ENCODE measurements around the gene SLC9A4.

Gene SLC9A4

DNA sequence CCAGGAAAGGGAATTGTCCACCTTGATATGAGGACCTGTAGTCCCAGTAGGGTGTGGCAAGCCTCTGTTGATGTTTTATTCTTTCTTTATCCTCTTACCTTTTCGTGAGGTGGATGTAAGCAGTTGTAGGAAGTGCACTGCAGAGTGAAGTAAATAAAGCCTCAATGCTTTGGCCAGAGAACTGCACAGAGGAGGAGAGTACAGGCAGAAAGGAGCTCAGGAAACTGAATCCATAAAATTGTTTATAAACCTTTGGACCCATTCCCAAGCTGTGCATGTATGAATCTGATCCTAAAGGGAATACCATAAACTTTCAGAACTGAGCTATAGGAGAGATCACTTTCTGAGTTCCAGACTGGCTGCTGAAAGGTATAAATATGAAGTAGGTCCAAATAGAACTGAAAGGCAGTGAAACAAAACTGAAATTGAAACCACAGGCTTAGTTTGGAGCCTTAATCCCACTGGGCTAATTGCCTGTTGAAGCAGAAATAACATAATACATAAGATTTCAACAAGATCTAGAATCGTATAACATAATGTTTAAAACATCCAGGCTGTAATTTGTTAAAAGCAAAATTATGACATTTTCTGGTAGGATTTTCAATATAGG is 17.9 kb upstream of the SLC9A4 start:
- no peak for DNase-seq (ENCODE audit: low read depth in 2 of 2)

- no peak for DNase-seq (ENCODE audit: low read depth in 2 of 2)
Measured at GRCh38 chr2:102460467-102460866, 12.6 kb upstream of the SLC9A4 start.

GRCh38 chr2:102461188-102461587 is 11.8 kb upstream of the SLC9A4 start:
- DNase-seq (ENCODE audit: low read depth in 2 of 2), result no peak

DNA sequence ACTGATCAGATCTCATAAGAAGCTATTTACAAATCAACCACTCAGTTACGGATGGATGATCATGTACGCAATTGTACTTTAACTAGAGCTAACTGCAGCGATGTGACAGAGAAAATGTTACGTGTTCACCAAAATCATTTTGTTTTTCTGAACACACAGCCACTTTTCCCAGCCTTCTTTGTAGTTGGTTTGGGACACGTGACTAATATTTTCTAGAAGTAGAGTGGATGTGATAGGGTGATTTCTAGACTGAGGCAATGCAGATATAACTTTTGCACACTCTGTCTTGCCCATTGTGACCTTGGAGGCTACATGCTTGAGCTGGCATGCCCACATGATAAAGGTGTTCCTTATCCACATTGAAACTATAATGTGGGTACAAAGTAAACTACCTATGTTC is 9.9 kb upstream of the SLC9A4 start:
- no peak for DNase-seq (ENCODE audit: low read depth in 2 of 2)

DNA sequence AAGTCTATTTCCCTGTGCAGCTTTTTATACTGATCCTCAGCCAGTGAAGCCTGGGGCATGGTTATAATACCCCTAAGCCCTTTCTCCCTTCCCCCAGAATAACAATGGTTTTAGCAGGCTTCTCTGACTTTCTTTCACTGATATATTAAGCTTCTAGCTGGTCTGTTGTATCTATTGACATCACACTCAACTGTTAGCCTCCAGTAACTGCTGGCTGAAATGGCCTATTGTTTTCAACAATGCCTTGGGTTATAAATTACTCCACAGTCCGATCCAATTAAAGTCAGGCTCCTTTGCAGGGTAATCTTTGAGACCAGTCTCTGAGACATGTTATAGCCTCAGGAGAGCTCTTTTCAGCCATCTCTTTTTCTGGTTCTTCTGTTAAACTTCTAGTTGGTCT is 2.9 kb upstream of the SLC9A4 start:
- DNase-seq (ENCODE audit: low read depth in 2 of 2), result no peak

GRCh38 chr2:102473631-102474030 is 605 bp downstream of the SLC9A4 start:
- no peak for DNase-seq (ENCODE audit: low read depth in 2 of 2)

DNA sequence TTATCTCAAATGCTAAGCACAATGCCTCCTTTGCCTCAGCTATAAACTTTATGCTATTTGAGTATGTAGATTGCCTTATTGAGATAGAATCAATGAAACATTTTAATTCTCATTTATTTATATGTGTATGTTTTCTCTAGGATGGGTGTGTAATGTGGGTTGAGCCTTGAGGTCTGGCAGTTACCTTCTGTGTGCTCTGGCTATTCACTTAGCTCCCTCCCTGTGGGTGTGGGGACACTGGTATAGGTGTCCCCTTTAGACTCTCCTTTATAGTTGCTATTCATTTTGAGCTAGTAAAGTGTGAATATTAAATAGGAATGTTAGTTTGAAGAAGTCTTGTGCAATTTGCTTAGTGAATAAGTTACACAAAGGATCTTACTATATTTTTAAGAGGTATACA is 1.8 kb downstream of the SLC9A4 start:
- no peak for DNase-seq (ENCODE audit: low read depth in 2 of 2)

GRCh38 chr2:102478686-102479470 is 5.9 kb downstream of the SLC9A4 start:
- no peak for DNase-seq (ENCODE audit: low read depth in 2 of 2)

DNA sequence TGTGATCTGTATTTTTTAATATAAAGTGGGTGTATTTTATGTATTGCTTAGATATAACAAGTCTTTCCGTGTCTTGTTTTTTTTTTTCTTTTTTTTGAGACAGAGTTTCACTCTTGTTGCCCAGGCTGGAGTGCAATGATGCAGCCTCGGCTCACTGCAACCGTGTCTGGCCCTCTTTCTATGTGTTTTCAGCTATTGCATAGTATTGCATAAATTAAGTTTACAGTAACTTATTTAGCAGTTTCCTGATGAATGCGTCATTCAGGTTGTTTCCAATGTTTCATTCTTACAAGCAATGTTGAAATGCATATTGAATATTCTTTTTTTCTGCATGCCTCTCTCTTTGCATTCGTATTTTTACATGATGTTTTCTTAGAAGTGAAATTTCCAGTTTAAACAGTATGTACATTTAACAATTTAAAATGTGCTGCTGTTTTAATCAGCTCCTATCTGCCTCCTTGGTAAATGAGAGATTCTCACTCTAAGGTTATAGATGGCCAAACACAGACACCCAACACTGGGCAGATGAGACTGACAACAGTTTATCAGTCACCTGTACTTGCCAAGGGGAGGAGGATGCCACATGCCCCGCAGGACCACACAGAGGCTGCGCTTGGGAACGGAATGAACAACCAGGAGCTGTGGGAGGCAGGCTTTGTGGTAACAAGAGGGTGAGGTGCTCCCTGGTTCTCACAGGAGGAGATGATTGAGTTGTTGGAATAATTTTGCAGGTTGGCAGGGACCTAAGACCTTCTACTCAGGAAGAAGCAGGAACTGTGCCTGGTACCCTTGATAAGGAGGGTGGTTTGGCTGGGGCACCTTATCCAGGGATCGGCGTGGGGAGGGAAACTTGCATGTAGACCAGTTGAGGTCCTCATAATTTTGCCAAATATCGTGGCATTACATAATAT is 7.5 kb downstream of the SLC9A4 start:
- no peak for DNase-seq (ENCODE audit: low read depth in 2 of 2)

GRCh38 chr2:102481931-102482330 is 8.9 kb downstream of the SLC9A4 start:
- DNase-seq (ENCODE audit: low read depth in 2 of 2), result no peak

- no peak for DNase-seq (ENCODE audit: low read depth in 2 of 2)
Measured at GRCh38 chr2:102483086-102483485, 10.1 kb downstream of the SLC9A4 start.

DNA sequence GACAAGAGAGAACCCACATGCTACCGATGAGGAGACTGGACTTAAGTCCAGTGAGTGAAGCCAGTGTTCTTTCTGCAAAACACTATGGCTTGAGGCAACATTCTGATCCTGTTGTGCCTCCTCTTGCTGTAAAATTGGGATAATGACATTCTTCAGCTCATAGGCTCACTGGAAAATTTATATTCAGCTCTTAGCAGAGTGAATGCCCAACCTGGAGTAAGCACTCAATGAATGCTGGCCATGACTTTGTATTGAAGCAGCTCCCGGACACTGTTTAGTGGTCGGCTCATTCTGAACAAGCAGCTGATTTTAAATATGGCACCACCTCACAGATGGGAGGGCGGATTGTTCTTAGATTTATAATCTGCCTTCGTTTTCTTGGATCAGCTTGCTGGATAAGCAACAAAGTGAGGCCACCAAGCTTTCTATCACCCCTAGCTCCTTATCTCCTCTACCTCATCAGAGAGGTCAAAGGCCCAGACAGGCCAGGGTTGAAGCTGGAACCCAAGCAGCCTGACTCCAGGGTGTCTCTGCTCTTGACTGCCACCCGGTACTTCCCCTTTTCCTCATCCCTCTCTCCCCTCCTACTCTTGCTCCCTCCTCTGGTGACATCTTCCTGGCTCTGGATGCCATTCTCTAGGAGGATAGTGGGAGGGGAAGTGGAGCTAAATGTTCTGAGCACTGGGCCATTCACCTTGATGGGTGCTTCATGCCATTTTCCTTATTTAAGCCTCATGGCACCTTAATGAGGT is 11.5 kb downstream of the SLC9A4 start:
- DNase-seq (ENCODE audit: low read depth in 2 of 2), result no peak

DNA sequence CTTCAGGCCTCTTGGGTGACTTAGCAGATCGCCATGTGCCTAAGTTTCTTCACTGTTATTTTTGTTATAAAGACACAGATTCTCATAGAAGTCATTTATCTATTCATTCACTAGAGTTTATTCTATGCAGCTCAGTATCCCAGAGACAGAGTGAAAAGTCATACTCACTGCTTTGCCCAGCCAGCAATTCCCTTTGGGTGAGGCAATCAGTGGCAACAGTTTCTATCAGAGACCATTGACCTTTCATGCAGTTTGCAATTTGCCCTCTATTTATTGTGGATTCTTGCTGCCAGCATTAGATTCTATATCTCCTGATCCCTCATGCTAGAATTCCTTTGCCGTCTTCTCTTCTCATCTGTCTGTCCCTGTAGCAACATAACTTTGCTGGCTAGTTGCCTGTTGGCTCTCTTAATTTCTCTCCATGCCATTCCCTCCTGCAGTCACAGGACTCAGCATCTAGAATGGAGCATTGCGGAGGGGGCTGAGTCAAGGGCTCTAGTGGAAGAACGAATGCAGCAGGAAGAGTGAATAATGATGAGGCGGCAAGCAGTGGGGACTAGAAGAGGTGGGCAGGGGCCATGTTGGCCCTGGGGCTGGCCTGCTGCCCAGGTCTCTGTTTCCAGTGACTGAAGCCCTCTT is 12.2 kb downstream of the SLC9A4 start:
- no peak for DNase-seq (ENCODE audit: low read depth in 2 of 2)

DNA sequence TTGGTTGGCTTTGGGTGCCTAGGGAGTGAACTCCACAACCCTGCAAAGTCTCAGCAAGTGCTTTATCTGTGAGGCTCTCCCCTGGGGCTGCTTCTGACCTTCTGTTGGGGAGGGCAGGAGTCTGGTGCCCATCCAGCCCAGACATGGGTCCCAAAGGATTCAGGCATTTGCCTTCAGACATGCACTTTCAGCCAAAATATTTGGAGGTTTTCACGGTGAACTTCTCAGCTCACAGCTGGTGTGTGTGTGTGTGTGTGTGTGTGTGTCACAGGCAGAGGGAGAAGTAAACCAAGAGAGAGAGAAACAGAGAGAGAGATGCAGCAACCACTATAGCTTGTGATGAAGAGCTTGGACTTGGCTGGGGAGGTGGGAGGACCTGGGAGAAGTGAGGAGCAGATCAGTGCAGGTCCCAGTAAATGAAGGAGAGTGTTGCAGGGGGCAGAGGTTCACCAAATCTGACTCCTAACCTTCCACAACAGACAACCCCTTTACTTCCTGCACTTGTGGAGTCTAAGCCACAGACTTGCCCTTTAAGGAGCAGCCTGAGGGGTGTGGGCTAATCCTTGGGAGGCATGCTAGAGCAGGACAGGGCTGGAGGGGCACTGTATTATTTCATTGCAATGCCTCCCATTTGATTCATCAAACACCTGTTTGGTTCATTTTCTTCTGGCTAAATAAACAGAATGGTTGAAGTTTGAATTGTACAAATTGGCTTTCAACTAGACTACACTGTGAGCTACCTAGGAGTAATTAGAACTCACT is 14.1 kb downstream of the SLC9A4 start:
- DNase-seq (ENCODE audit: low read depth in 2 of 2), result no peak

GRCh38 chr2:102487761-102488462 is 14.9 kb downstream of the SLC9A4 start:
- DNase-seq (ENCODE audit: low read depth in 2 of 2), result no peak

DNA sequence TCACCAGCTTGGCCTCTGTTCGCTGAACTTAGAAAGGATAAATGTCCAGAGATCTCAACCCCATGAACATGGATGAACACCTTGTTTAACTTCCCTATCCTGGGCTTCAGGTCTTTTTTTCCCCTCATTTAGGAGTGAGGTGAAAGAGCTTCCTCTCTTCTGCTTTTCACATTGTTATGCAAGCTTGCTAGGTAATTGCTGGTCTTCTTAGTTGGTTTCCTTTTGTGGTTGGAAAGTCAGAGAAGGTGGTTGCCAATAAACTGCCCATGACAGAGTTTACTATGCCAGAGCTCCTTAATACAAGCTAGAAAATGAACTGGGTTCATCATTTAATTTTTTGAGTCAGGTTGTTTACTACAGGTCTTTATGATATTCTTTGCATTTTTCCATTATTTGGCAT is 16.6 kb downstream of the SLC9A4 start:
- no peak for DNase-seq (ENCODE audit: low read depth in 2 of 2)

- DNase-seq (ENCODE audit: low read depth in 2 of 2), result no peak
Measured at GRCh38 chr2:102492006-102492405, 19.0 kb downstream of the SLC9A4 start.

- DNase-seq (ENCODE audit: low read depth in 2 of 2), result no peak
Measured at GRCh38 chr2:102494570-102494969, 21.5 kb downstream of the SLC9A4 start.

DNA sequence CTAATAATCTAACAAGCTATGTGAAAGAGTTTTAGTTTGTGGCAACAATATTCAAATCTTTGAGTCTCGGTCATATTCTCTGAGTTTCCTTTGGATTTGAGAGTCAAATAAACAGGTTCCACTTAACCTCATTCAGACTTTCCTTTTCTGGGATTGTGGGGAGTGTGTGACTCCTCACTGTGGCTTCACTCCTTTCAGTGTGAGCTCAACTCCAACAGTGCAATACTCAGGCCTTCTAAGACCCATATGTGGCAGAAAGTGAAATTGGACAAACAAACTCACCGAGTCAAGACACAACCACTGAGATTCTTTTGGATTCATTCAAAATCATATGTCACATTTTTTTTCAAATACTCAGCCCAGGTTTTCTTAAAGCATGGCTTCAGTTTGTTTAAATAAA is 25.4 kb downstream of the SLC9A4 start:
- no peak for DNase-seq (ENCODE audit: low read depth in 2 of 2)

GRCh38 chr2:102499558-102499957 is 26.5 kb downstream of the SLC9A4 start:
- DNase-seq (ENCODE audit: low read depth in 2 of 2), result no peak
